Astrocyte of the cerebellum (primary cell): ENCODE data around the gene GSX1.
"Not testable (repeated sequence)": the region's sequence is repeated elsewhere in the genome, so short reads cannot be mapped to it uniquely, and the experiment has no call there.

Experiments used
- DNase-seq: peaks from one replicate; pipeline ENCODE4 v3.0.0-alpha.2; 2011; ENCODE audit warnings: low read depth
- H3K4me3 ChIP-seq: 2 replicates; pipeline ENCODE4 v1.5.1; 2011; ENCODE audit warnings: mild to moderate bottlenecking, low read depth, low read length, moderate library complexity
- CTCF ChIP-seq: IDR thresholded peaks from 2 replicates; pipeline ENCODE4 v1.5.1; 2012; ENCODE audit warnings: low read length, low read depth, moderate library complexity, mild to moderate bottlenecking; ENCODE audit errors: missing control alignments
- in situ Hi-C: cut with HindIII; loops from 2 replicates; pipeline ENCODE4 v1.10.0; 2017; ENCODE audit warnings: low sequenced_read_pairs

The GSX1 gene

GRCh38 chr13:27808851-27809550, 16.7 kb downstream of the GSX1 start:
- H3K4me3 ChIP-seq = no peak overlapping the region
- no peak for DNase-seq
- in situ Hi-C loops = no loop called here
- no peak for TF ChIP-seq CTCF

- no peak for DNase-seq
- in situ Hi-C loops = no loop called here
- TF ChIP-seq CTCF = no peak
- no peak overlapping the region for H3K4me3 ChIP-seq
Measured at GRCh38 chr13:27810009-27810408, 17.7 kb downstream of the GSX1 start.

- in situ Hi-C loops = no loop called here
- no peak for DNase-seq
- no peak overlapping the region for H3K4me3 ChIP-seq
- no peak for TF ChIP-seq CTCF
Measured at GRCh38 chr13:27810461-27810860, 18.2 kb downstream of the GSX1 start.

GRCh38 chr13:27813826-27814225, 21.5 kb downstream of the GSX1 start:
- no peak for TF ChIP-seq CTCF
- H3K4me3 ChIP-seq = no peak overlapping the region
- in situ Hi-C loops = no loop called here
- no peak for DNase-seq

GRCh38 chr13:27817832-27818231, 25.5 kb downstream of the GSX1 start:
- in situ Hi-C loops, H3K4me3 ChIP-seq, DNase-seq: not testable (repeated sequence)

- no peak for DNase-seq
- in situ Hi-C loops = no loop called here
Measured at GRCh38 chr13:27820524-27821482, 28.5 kb downstream of the GSX1 start.

More at GRCh38 chr13:27820524-27821482, 28.5 kb downstream of the GSX1 start:
- no peak for TF ChIP-seq CTCF
- no peak overlapping the region for H3K4me3 ChIP-seq
